ENCODE data around the gene MID1.
"Not testable (repeated sequence)": the region's sequence is repeated elsewhere in the genome, so short reads cannot be mapped to it uniquely, and the experiment has no call there.

- TF ChIP-seq CTCF (IDR thresholded peaks at IDR 0.05); ZFX (IDR thresholded peaks at IDR 0.05; ENCODE audit: borderline replicate concordance): not testable (repeated sequence)
Observed at GRCh38 chrX:10589787-10590186, 30.6 kb downstream of the MID1 start.
